Adipocyte (in vitro differentiated cells): ENCODE measurements around the gene ZNF195.
"Not testable (repeated sequence)": the region's sequence is repeated elsewhere in the genome, so short reads cannot be mapped to it uniquely, and the experiment has no call there.

Experiments used
- DNase-seq: peaks from one replicate; pipeline ENCODE4 v3.0.0-alpha.2; 2015; ENCODE audit warnings: low read depth
- H3K27me3 ChIP-seq: replicated peaks from 2 replicates; pipeline ENCODE4 v1.7.0; 2013; ENCODE audit warnings: mild to moderate bottlenecking, low read length, moderate library complexity; ENCODE audit not compliant: control insufficient read depth, insufficient read depth
- H3K36me3 ChIP-seq: 2 replicates; pipeline ENCODE4 v1.7.0; 2013; ENCODE audit warnings: low read length, mild to moderate bottlenecking, moderate library complexity; ENCODE audit not compliant: control insufficient read depth, insufficient read depth, severe bottlenecking
- H3K4me1 ChIP-seq: 2 replicates; pipeline ENCODE4 v1.7.0; 2013; ENCODE audit warnings: mild to moderate bottlenecking, low read length, moderate library complexity; ENCODE audit not compliant: control insufficient read depth, insufficient read depth
- H3K4me3 ChIP-seq: 2 replicates; pipeline ENCODE4 v1.7.0; 2013; ENCODE audit warnings: mild to moderate bottlenecking, low read length, moderate library complexity
- H3K9ac ChIP-seq: 2 replicates; pipeline ENCODE4 v1.7.0; 2013; ENCODE audit warnings: mild to moderate bottlenecking, low read length, moderate library complexity
- H3K9me3 ChIP-seq: 2 replicates; pipeline ENCODE4 v1.7.0; 2013; ENCODE audit warnings: mild to moderate bottlenecking, low read length, moderate library complexity; ENCODE audit not compliant: control insufficient read depth

The ZNF195 gene

GRCh38 chr11:3415301-3415700 lies 36.4 kb upstream of the ZNF195 start:
- not testable (repeated sequence) for H3K9ac ChIP-seq, DNase-seq, H3K27me3 ChIP-seq, H3K9me3 ChIP-seq, H3K36me3 ChIP-seq, H3K4me3 ChIP-seq, H3K4me1 ChIP-seq

GRCh38 chr11:3413666-3414065 lies 34.7 kb upstream of the ZNF195 start:
- not testable (repeated sequence) for H3K4me3 ChIP-seq, H3K36me3 ChIP-seq, DNase-seq, H3K27me3 ChIP-seq, H3K9me3 ChIP-seq, H3K9ac ChIP-seq, H3K4me1 ChIP-seq

- H3K27me3 ChIP-seq: no peaks in the 10 kb centered on the region
- H3K36me3 ChIP-seq: no peaks in the 10 kb centered on the region
- H3K4me1 ChIP-seq: no peaks in the 10 kb centered on the region
- no peak for DNase-seq
- no peaks in the 10 kb centered on the region for H3K9me3 ChIP-seq
- no peak overlapping the region for H3K4me3 ChIP-seq
- no peak overlapping the region for H3K9ac ChIP-seq
Observed at GRCh38 chr11:3412837-3413236, 33.9 kb upstream of the ZNF195 start.

- H3K4me3 ChIP-seq, H3K9ac ChIP-seq, H3K27me3 ChIP-seq, H3K36me3 ChIP-seq, H3K4me1 ChIP-seq, H3K9me3 ChIP-seq: not testable (repeated sequence)
- DNase-seq: peak; percentile 78
Observed at GRCh38 chr11:3408722-3409121, 29.8 kb upstream of the ZNF195 start.

GRCh38 chr11:3408058-3408605 lies 29.2 kb upstream of the ZNF195 start:
- not testable (repeated sequence) for H3K9me3 ChIP-seq, H3K4me3 ChIP-seq, H3K27me3 ChIP-seq, H3K9ac ChIP-seq, H3K36me3 ChIP-seq, DNase-seq, H3K4me1 ChIP-seq

- H3K36me3 ChIP-seq, H3K9ac ChIP-seq, H3K4me3 ChIP-seq, DNase-seq, H3K9me3 ChIP-seq, H3K4me1 ChIP-seq, H3K27me3 ChIP-seq: not testable (repeated sequence)
Observed at GRCh38 chr11:3406937-3407336, 28.0 kb upstream of the ZNF195 start.

GRCh38 chr11:3406223-3406875 lies 27.4 kb upstream of the ZNF195 start:
- not testable (repeated sequence) for H3K27me3 ChIP-seq, H3K36me3 ChIP-seq, H3K4me3 ChIP-seq, H3K4me1 ChIP-seq, H3K9ac ChIP-seq, H3K9me3 ChIP-seq, DNase-seq

- not testable (repeated sequence) for H3K9ac ChIP-seq, H3K4me3 ChIP-seq, H3K4me1 ChIP-seq, H3K27me3 ChIP-seq, DNase-seq, H3K36me3 ChIP-seq, H3K9me3 ChIP-seq
Observed at GRCh38 chr11:3404076-3404925, 25.4 kb upstream of the ZNF195 start.

GRCh38 chr11:3402861-3403250 lies 23.9 kb upstream of the ZNF195 start:
- H3K4me1 ChIP-seq, H3K9ac ChIP-seq, H3K9me3 ChIP-seq, H3K27me3 ChIP-seq, H3K36me3 ChIP-seq, H3K4me3 ChIP-seq, DNase-seq: not testable (repeated sequence)

GRCh38 chr11:3402181-3402860 lies 23.4 kb upstream of the ZNF195 start:
- not testable (repeated sequence) for H3K4me3 ChIP-seq, H3K4me1 ChIP-seq, H3K9ac ChIP-seq, H3K9me3 ChIP-seq, H3K27me3 ChIP-seq, H3K36me3 ChIP-seq, DNase-seq

- not testable (repeated sequence) for H3K9me3 ChIP-seq, H3K27me3 ChIP-seq, H3K4me1 ChIP-seq, H3K9ac ChIP-seq, H3K36me3 ChIP-seq, DNase-seq, H3K4me3 ChIP-seq
Observed at GRCh38 chr11:3401052-3401451, 22.1 kb upstream of the ZNF195 start.
